ENCODE data around the gene ZC3H18. TPM values are rescaled to one million over a fixed set of nuclear protein-coding genes. Genes with fewer than 3 reads are reported as not detected.

Gene ZC3H18
- total RNA-seq, 1 donor from 2014 or later: 14.6 TPM

DNA sequence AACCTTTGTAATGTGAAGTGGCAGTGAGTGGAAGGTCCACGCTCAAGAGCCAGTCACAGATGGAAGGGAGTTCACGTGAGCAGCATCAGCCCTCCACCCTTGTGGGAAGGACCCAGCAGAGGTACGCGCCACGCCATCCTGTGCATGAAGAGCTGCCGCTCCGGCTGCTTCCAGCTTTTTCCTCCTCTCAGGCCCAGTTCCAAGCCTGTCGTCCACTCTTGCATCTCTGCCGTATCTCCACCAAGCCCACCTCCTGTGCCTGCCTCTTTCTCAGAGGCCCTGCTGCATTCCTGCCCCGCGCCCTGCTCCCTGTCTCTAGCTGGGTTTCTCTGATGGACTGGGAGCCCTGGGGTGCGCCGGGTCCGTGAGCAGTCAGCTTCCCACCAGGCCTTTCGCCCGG, 10.2 kb downstream of the ZC3H18 start:
- Histone ChIP-seq H3K9me3 (ENCODE audit: control insufficient read depth in 3 of 3, low read length in 3 of 3) (no peaks in the 10 kb centered on the region), H3K9ac (ENCODE audit: low read depth in 1 of 3, low read length in 3 of 3) (no peak overlapping the region), H3K27ac (ENCODE audit: low read depth, low read length) (no peak overlapping the region), H3K36me3 (ENCODE audit: control insufficient read depth in 3 of 3, insufficient read depth in 3 of 3, low read length in 3 of 3) (peaks cover 44 to 52% (median 50%) of the 10 kb centered on the region in 3 donors), H3K4me3 (ENCODE audit: low read length in 3 of 3) (no peak overlapping the region), H3K4me1 (ENCODE audit: control insufficient read depth in 3 of 3, insufficient read depth in 3 of 3, low read length in 3 of 3) (peaks cover 0 to 7% (median 3%) of the 10 kb centered on the region in 3 donors), H3K27me3 (ENCODE audit: control insufficient read depth in 3 of 3, insufficient read depth in 3 of 3, low read length in 3 of 3) (no peaks in the 10 kb centered on the region)

DNA sequence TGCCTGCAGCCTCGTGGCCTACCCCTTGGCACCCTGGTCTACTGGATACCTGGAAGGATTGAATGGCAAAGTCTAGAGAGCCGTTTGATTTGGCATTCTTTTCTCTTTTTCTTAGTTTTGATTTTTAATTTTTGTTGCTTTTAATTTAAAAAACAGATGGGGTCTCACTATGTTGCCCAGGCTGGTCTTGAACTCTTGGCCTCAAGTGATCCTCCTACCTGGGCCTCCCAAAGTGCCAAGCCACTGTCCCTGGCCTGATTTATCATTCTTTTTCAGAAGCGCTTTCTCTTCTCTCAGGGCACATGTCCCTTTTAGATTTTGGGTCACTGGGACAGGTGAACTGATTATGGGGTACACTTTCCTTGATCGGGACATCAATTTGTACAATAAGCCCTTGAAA, 10.8 kb downstream of the ZC3H18 start:
- peaks cover 43 to 51% (median 49%) of the 10 kb centered on the region in 3 donors for H3K36me3 ChIP-seq (ENCODE audit: control insufficient read depth in 3 of 3, insufficient read depth in 3 of 3, low read length in 3 of 3)
- H3K9me3 ChIP-seq (ENCODE audit: control insufficient read depth in 3 of 3, low read length in 3 of 3): no peaks in the 10 kb centered on the region
- H3K9ac ChIP-seq (ENCODE audit: low read depth in 1 of 3, low read length in 3 of 3): no peak overlapping the region
- H3K27ac ChIP-seq (ENCODE audit: low read depth, low read length): no peak overlapping the region
- no peaks in the 10 kb centered on the region for H3K27me3 ChIP-seq (ENCODE audit: control insufficient read depth in 3 of 3, insufficient read depth in 3 of 3, low read length in 3 of 3)
- H3K4me1 ChIP-seq (ENCODE audit: control insufficient read depth in 3 of 3, insufficient read depth in 3 of 3, low read length in 3 of 3): peaks cover 0 to 7% (median 3%) of the 10 kb centered on the region in 3 donors
- no peak overlapping the region for H3K4me3 ChIP-seq (ENCODE audit: low read length in 3 of 3)

- Histone ChIP-seq H3K9me3 (ENCODE audit: control insufficient read depth in 3 of 3, low read length in 3 of 3) (no peaks in the 10 kb centered on the region), H3K27ac (ENCODE audit: low read depth, low read length) (no peak overlapping the region), H3K27me3 (ENCODE audit: control insufficient read depth in 3 of 3, insufficient read depth in 3 of 3, low read length in 3 of 3) (no peaks in the 10 kb centered on the region), H3K4me1 (ENCODE audit: control insufficient read depth in 3 of 3, insufficient read depth in 3 of 3, low read length in 3 of 3) (peaks cover 0 to 7% (median 0%) of the 10 kb centered on the region in 3 donors), H3K9ac (ENCODE audit: low read depth in 1 of 3, low read length in 3 of 3) (no peak overlapping the region), H3K36me3 (ENCODE audit: control insufficient read depth in 3 of 3, insufficient read depth in 3 of 3, low read length in 3 of 3) (peaks cover 41 to 51% (median 48%) of the 10 kb centered on the region in 3 donors), H3K4me3 (ENCODE audit: low read length in 3 of 3) (no peak overlapping the region)
Measured at GRCh38 chr16:88582912-88583575, 12.8 kb downstream of the ZC3H18 start.

DNA sequence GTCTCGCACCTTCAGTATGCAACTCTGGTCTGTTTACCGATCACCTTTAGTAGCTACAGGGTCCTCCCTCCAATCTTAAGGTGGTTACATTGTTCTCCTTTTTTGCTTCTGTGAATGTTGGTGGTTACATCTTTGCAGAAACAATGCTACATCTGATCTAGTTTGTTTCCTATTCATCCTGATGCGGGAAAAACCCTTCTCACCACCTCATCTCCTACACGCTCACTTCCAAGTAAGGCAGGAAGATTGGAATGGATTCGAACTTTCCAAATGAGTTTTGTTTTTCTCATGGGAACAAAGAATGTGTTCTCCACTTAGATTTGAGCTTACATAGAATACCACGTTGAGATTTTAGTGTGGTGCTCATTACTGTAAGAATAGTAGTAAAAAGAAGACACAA, 14.5 kb downstream of the ZC3H18 start:
- Histone ChIP-seq H3K4me1 (ENCODE audit: control insufficient read depth in 3 of 3, insufficient read depth in 3 of 3, low read length in 3 of 3) (peaks cover 0 to 7% (median 0%) of the 10 kb centered on the region in 3 donors), H3K9ac (ENCODE audit: low read depth in 1 of 3, low read length in 3 of 3) (no peak overlapping the region), H3K27me3 (ENCODE audit: control insufficient read depth in 3 of 3, insufficient read depth in 3 of 3, low read length in 3 of 3) (no peaks in the 10 kb centered on the region), H3K9me3 (ENCODE audit: control insufficient read depth in 3 of 3, low read length in 3 of 3) (no peaks in the 10 kb centered on the region), H3K4me3 (ENCODE audit: low read length in 3 of 3) (no peak overlapping the region), H3K36me3 (ENCODE audit: control insufficient read depth in 3 of 3, insufficient read depth in 3 of 3, low read length in 3 of 3) (peaks cover 48 to 53% (median 53%) of the 10 kb centered on the region in 3 donors), H3K27ac (ENCODE audit: low read depth, low read length) (no peak overlapping the region)

DNA sequence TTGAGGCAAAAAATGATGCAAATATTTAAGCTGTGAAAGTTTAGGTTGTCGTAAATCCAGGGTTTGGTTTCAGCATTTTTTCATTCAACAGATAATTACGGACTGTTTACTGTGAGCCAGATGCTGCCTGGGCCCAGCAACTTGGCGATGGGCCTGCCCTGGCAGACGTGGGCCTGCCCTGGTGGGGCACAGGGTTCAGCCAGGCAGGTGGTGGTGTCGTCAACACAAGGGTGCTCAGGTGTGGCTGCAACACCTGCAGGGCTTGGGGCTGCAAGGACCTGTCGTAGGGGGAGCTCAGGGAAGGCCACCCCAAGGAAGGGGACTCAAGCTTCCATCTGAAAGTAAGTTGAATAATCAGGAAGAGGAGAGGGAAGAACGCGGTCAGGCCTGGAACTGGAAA, 15.1 kb downstream of the ZC3H18 start:
- no peaks in the 10 kb centered on the region for H3K9me3 ChIP-seq (ENCODE audit: control insufficient read depth in 3 of 3, low read length in 3 of 3)

GRCh38 chr16:88585927-88586581, 15.9 kb downstream of the ZC3H18 start:
- H3K4me1 ChIP-seq (ENCODE audit: control insufficient read depth in 3 of 3, insufficient read depth in 3 of 3, low read length in 3 of 3): peaks cover 0 to 7% (median 0%) of the 10 kb centered on the region in 3 donors
- H3K27ac ChIP-seq (ENCODE audit: low read depth, low read length): no peak overlapping the region
- H3K36me3 ChIP-seq (ENCODE audit: control insufficient read depth in 3 of 3, insufficient read depth in 3 of 3, low read length in 3 of 3): peaks cover 45 to 53% (median 46%) of the 10 kb centered on the region in 3 donors

More for the DNA sequence above, 15.1 kb downstream of the ZC3H18 start:
- Histone ChIP-seq H3K9ac (ENCODE audit: low read depth in 1 of 3, low read length in 3 of 3) (no peak overlapping the region), H3K27me3 (ENCODE audit: control insufficient read depth in 3 of 3, insufficient read depth in 3 of 3, low read length in 3 of 3) (no peaks in the 10 kb centered on the region), H3K27ac (ENCODE audit: low read depth, low read length) (no peak overlapping the region), H3K4me3 (ENCODE audit: low read length in 3 of 3) (no peak overlapping the region), H3K4me1 (ENCODE audit: control insufficient read depth in 3 of 3, insufficient read depth in 3 of 3, low read length in 3 of 3) (peaks cover 0 to 7% (median 0%) of the 10 kb centered on the region in 3 donors), H3K36me3 (ENCODE audit: control insufficient read depth in 3 of 3, insufficient read depth in 3 of 3, low read length in 3 of 3) (peaks cover 49 to 58% (median 51%) of the 10 kb centered on the region in 3 donors)

GRCh38 chr16:88588148-88588547, 17.9 kb downstream of the ZC3H18 start:
- peaks cover 0 to 7% (median 0%) of the 10 kb centered on the region in 3 donors for H3K4me1 ChIP-seq (ENCODE audit: control insufficient read depth in 3 of 3, insufficient read depth in 3 of 3, low read length in 3 of 3)
- H3K36me3 ChIP-seq (ENCODE audit: control insufficient read depth in 3 of 3, insufficient read depth in 3 of 3, low read length in 3 of 3): peaks cover 34 to 45% (median 41%) of the 10 kb centered on the region in 3 donors
- no peak overlapping the region for H3K27ac ChIP-seq (ENCODE audit: low read depth, low read length)
- no peaks in the 10 kb centered on the region for H3K9me3 ChIP-seq (ENCODE audit: control insufficient read depth in 3 of 3, low read length in 3 of 3)
- H3K4me3 ChIP-seq (ENCODE audit: low read length in 3 of 3): no peak overlapping the region
- no peak overlapping the region for H3K9ac ChIP-seq (ENCODE audit: low read depth in 1 of 3, low read length in 3 of 3)
- H3K27me3 ChIP-seq (ENCODE audit: control insufficient read depth in 3 of 3, insufficient read depth in 3 of 3, low read length in 3 of 3): no peaks in the 10 kb centered on the region

More at GRCh38 chr16:88585927-88586581, 15.9 kb downstream of the ZC3H18 start:
- Histone ChIP-seq H3K9me3 (ENCODE audit: control insufficient read depth in 3 of 3, low read length in 3 of 3) (no peaks in the 10 kb centered on the region), H3K4me3 (ENCODE audit: low read length in 3 of 3) (no peak overlapping the region), H3K27me3 (ENCODE audit: control insufficient read depth in 3 of 3, insufficient read depth in 3 of 3, low read length in 3 of 3) (no peaks in the 10 kb centered on the region), H3K9ac (ENCODE audit: low read depth in 1 of 3, low read length in 3 of 3) (no peak overlapping the region)

GRCh38 chr16:88588754-88589153, 18.6 kb downstream of the ZC3H18 start:
- Histone ChIP-seq H3K9me3 (ENCODE audit: control insufficient read depth in 3 of 3, low read length in 3 of 3) (no peaks in the 10 kb centered on the region), H3K36me3 (ENCODE audit: control insufficient read depth in 3 of 3, insufficient read depth in 3 of 3, low read length in 3 of 3) (peaks cover 34 to 45% (median 40%) of the 10 kb centered on the region in 3 donors), H3K4me1 (ENCODE audit: control insufficient read depth in 3 of 3, insufficient read depth in 3 of 3, low read length in 3 of 3) (peaks cover 0 to 4% (median 0%) of the 10 kb centered on the region in 3 donors), H3K4me3 (ENCODE audit: low read length in 3 of 3) (no peak overlapping the region), H3K27ac (ENCODE audit: low read depth, low read length) (no peak overlapping the region), H3K9ac (ENCODE audit: low read depth in 1 of 3, low read length in 3 of 3) (no peak overlapping the region), H3K27me3 (ENCODE audit: control insufficient read depth in 3 of 3, insufficient read depth in 3 of 3, low read length in 3 of 3) (no peaks in the 10 kb centered on the region)

- H3K27me3 ChIP-seq (ENCODE audit: control insufficient read depth in 3 of 3, insufficient read depth in 3 of 3, low read length in 3 of 3): no peaks in the 10 kb centered on the region
- H3K4me3 ChIP-seq (ENCODE audit: low read length in 3 of 3): no peak overlapping the region
- H3K9me3 ChIP-seq (ENCODE audit: control insufficient read depth in 3 of 3, low read length in 3 of 3): no peaks in the 10 kb centered on the region
- H3K27ac ChIP-seq (ENCODE audit: low read depth, low read length): no peak overlapping the region
- peaks cover 0 to 3% (median 0%) of the 10 kb centered on the region in 3 donors for H3K4me1 ChIP-seq (ENCODE audit: control insufficient read depth in 3 of 3, insufficient read depth in 3 of 3, low read length in 3 of 3)
- H3K9ac ChIP-seq (ENCODE audit: low read depth in 1 of 3, low read length in 3 of 3): no peak overlapping the region
- peaks cover 34 to 48% (median 42%) of the 10 kb centered on the region in 3 donors for H3K36me3 ChIP-seq (ENCODE audit: control insufficient read depth in 3 of 3, insufficient read depth in 3 of 3, low read length in 3 of 3)
Measured at GRCh38 chr16:88589441-88589840, 19.2 kb downstream of the ZC3H18 start.

GRCh38 chr16:88591577-88592021, 21.4 kb downstream of the ZC3H18 start:
- H3K36me3 ChIP-seq (ENCODE audit: control insufficient read depth in 3 of 3, insufficient read depth in 3 of 3, low read length in 3 of 3): peaks cover 31 to 41% (median 40%) of the 10 kb centered on the region in 3 donors

More at GRCh38 chr16:88591577-88592021, 21.4 kb downstream of the ZC3H18 start:
- no peaks in the 10 kb centered on the region for H3K27me3 ChIP-seq (ENCODE audit: control insufficient read depth in 3 of 3, insufficient read depth in 3 of 3, low read length in 3 of 3)
- H3K9me3 ChIP-seq (ENCODE audit: control insufficient read depth in 3 of 3, low read length in 3 of 3): no peaks in the 10 kb centered on the region
- no peak overlapping the region for H3K9ac ChIP-seq (ENCODE audit: low read depth in 1 of 3, low read length in 3 of 3)
- no peaks in the 10 kb centered on the region for H3K4me1 ChIP-seq (ENCODE audit: control insufficient read depth in 3 of 3, insufficient read depth in 3 of 3, low read length in 3 of 3)
- H3K27ac ChIP-seq (ENCODE audit: low read depth, low read length): no peak overlapping the region
- no peak overlapping the region for H3K4me3 ChIP-seq (ENCODE audit: low read length in 3 of 3)

Data from skeletal muscle tissue (tissue), 4 donors.